Femur (tissue), 1 donor: ENCODE results near the gene ZFAND2B.
"Not testable (repeated sequence)": the region's sequence is repeated elsewhere in the genome, so short reads cannot be mapped to it uniquely, and the experiment has no call there.

ENCODE experiments used
- DNase-seq: peaks from one replicate; pipeline ENCODE4 v3.0.0-alpha.2; 2017

Gene ZFAND2B

GRCh38 chr2:219175928-219176817 is 30.4 kb upstream of the ZFAND2B start:
- no peak for DNase-seq

- peak; percentile 91 for DNase-seq
These were observed 29.6 kb upstream of the ZFAND2B start, which contains the start of gene CNPPD1 for GRCh38 chr2:219176818-219177551. TSS of gene CNPPD1 (minus strand) at chr2:219176925. CDS start at chr2:219176828, 97 bp downstream.

- DNase-seq: peak; percentile 94
These were observed 28.8 kb upstream of the ZFAND2B start, which contains the start of gene RETREG2 for GRCh38 chr2:219177552-219178376. TSS of gene RETREG2 (plus strand) at chr2:219178275. CDS start at chr2:219178353, 78 bp downstream.

- DNase-seq: no peak
These were observed 28.0 kb upstream of the ZFAND2B start for GRCh38 chr2:219178377-219179175.

DNA sequence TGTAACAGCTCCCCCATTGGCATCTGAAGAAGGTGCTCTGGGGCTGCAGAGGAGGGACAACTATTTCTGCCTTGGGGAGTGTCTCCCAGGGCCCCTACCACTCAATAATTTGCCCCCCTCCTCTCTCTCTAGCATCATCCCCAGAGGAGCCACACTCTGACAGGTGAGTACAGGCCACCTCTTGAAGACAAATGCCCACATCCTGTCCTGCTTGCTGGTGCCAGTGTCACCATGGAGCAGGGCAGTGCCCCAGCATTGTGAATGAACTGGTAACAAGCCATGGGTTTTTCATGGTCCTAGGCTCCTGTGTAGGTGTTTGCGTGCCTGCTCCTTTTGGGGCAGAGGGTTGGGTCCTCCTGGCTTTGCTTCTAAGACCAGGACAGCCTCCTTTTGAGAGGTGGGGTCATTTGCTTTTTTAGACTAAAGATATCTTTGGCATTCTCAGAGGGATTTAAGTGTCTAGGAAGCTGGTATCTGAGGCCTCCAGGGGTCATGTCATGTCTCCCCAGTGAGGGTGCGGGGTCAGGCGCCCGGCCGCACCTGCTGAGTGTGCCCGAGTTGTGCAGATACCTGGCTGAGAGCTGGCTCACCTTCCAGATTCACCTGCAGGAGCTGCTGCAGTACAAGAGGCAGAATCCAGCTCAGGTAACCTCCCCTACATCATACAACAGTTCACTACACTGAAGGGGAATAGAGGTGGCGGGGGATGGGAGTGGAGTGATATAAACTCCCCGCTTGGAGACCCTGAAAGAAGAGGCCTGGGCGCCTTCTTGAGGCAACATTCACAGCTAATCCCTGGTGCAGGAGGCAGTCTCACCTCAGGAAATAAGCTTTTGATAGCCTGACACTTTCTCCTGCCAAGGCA is 26.7 kb upstream of the ZFAND2B start:
- DNase-seq: no peak

DNA sequence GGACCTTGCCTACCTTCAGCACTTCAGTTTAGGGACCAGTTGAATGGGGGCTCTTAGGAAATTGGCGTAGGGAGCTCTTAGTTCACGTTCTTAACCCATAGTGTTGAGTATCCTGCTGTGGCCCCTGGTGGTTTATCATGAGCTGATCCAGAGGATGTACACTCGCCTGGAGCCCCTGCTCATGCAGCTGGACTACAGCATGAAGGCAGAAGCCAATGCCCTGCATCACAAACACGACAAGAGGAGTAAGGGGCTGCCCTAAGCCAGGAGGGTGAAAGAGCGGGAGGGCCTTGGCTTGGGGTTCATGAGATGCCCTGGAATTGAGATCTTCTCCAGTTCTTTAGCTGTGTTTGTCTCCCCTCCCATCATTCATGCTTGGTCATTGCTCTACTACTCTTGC is 25.6 kb upstream of the ZFAND2B start:
- DNase-seq: no peak

DNA sequence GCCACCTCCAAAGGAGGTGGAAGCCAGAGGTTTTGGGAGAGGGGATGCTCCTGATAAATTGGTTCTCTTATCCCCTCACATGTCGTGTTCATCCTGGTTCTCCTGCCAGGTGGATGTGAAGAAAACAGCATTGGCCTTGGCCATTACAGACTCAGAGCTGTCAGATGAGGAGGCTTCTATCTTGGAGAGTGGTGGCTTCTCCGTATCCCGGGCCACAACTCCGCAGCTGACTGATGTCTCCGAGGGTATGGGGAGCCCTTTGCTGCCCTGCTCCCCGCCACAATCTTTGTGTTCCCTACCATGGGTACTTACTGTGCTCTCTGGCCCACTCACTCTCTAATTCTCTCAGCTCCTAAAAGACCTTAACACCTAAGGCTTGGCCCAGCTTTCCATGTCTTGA is 25.1 kb upstream of the ZFAND2B start:
- no peak for DNase-seq

- DNase-seq: no peak
These were observed 24.0 kb upstream of the ZFAND2B start for GRCh38 chr2:219182331-219183150.

- no peak for DNase-seq
These were observed 23.3 kb upstream of the ZFAND2B start for GRCh38 chr2:219183151-219183772.

GRCh38 chr2:219184121-219184520 is 22.5 kb upstream of the ZFAND2B start:
- DNase-seq: no peak

- no peak for DNase-seq
These were observed 19.7 kb upstream of the ZFAND2B start for GRCh38 chr2:219186754-219187456.

DNA sequence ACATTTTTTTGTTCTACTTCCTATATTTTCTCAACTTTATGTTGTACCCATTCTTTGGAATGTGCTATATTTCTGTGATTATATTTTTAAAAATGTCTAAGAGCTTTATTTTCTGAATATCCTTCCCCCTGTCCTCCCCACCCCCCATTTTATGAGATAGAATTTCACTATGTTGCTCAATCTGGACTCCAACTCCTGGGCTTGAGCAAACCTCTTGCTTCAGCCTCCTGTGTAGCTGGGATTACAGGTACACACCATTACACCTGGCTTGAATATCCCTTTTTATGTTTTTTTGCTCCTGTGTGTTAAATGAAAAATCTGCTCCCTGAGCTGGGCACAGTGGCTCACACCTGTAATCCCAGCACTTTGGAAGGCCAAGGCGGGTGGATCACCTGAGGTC is 9.2 kb upstream of the ZFAND2B start:
- DNase-seq: no peak

DNA sequence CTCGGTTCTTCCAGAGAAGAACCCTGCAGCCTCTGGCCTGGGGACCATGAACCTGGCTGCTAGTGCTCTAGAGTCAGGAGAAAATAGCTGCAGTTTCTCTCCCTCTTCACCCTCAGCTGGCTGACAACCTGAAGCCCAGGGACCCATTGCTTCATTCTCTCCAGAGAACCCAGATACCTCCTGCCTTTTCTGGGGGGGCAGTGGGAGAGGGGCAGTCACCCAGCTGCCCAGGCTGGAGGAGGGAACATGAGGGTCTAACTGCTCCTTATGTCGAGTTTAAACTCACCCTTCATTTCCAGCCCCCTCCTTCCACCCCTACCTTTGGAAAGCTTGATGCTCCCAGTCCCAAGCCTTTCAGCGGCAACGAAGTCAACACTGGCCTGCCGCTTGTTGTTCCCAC is 7.6 kb upstream of the ZFAND2B start:
- no peak for DNase-seq

DNA sequence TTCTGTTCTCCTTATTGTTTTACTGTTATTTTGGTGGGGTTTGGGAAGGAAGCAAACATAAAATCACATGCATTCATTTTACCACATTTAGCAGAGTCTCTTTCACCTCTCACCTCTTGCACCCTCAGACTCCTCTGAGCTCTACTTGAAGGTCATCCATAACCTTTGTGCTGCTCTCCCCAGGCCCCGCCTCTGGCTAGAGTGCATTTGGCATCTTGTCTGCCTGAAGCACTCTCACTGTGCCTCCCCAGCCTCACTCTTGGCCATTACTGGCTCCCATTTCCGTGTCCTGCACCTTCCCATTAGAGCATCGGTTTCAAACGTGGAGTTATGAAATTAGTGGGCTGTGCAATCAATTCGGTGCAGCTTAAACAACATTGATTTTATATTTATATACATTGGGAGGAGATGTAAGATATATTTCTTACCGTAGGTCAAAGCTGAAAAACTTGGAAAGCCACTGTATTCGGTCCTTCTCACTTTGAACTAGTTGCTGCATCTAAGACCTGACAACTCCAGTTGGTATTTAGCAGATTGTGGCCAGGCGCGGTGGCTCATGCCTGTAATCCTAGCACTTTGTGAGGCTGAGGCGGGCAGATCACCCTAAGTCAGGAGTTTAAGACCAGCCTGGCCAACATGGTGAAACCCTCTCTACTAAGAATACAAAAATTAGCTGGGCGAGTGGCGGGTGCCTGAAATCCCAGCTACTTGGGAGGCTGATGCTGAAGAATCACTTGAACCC is 6.9 kb upstream of the ZFAND2B start:
- no peak for DNase-seq

DNA sequence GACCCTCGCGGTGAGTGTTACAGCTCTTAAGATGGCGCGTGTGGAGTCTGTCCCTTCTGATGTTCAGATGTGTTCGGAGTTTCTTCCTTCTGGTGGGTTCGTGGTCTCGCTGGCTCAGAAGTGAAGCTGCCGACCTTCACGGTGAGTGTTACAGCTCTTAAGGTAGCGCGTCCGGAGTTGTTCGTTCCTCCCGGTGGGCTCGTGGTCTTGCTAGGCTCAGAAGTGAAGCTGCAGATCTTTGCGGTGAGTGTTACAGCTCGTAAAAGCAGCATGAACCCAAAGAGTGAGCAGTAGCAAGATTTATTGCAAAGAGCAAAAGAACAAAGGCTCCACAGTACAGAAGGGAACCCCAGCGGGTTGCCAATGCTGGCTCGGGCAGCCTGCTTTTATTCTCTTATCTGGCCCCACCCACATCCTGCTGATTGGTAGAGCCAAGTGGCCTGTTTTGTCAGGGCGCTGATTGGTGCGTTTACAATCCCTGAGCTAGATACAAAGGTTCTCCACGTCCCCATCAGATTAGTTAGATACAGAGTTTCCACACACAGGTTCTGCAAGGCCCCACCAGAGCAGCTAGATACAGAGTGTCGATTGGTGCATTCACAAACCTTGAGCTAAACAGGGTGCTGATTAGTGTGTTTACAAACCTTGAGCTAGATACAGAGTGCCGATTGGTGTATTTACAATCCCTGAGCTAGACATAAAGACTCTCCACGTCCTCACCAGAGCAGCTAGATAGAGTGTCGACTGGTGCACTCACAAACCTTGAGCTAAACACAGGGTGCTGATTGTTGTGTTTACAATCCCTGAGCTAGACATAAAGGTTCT is 5.9 kb upstream of the ZFAND2B start:
- DNase-seq: not testable (repeated sequence)

GRCh38 chr2:219201331-219201730 is 5.3 kb upstream of the ZFAND2B start:
- not testable (repeated sequence) for DNase-seq
